GM21360 (cell line): ENCODE results near the gene LNX2.

Experiments
- ATAC-seq: cut with Tn5 transposase; IDR thresholded peaks from one replicate; pipeline ENCODE4 v1.9.1; 2021; ENCODE audit warnings: mild to moderate bottlenecking, moderate library complexity; ENCODE audit not compliant: unreplicated experiment

The LNX2 gene

DNA sequence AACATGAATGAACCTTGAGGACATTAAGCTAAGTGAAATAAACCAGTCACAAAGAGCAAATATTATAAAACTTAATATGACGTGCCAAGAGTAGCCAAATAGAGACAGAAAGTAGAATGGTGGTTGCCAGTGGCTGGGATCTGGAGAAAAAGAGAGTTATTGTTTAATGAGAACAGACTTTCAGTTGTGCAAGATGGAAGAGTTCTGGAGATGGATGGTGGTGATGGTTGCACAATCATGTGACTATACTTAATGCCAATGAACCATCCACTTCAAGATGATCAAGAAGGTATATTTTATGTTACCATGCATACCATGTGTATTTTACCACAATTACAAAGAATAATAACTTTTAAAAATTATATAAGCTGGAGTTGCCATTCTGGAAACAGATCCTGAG, 104.2 kb downstream of the LNX2 start:
- ATAC-seq, result no peak

DNA sequence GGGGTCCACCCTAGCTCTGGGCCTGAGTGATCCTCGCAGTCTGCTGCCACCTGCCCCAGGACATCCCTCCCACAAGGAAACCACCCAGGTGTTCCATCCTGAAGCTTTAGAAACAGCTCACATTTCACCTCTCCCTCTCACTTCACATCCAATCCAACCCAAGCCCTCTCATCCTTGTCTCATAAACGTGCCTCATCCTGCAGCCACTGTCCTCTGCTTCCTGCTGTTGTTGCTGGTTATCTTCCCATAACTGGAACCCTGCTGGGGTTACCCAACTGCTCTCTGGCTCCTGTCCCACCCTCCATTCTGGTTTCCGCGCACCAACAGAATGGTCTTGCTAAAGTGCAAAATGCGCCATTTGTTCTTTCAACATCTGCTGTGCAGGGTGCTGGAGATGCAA, 110.2 kb downstream of the LNX2 start:
- no peak for ATAC-seq

DNA sequence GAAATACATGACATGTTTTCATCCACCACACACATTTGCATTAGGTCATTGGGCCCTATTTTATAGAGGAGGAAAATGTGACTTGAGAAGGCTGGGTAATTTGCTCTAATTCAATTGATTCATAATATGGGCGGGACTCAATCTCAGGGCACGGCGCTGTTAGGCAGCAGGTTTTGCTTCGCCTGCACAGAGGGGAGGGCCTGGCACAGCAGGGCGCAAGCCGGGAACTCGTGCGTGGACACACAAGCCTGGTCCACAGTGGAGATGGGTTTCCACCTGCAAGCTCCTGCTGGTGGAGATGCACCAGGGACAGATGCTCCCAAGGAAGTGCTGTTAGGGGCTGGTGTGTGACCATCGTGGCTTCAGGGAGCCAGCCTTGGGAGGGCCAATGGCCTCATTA, 111.5 kb downstream of the LNX2 start:
- ATAC-seq, result no peak

DNA sequence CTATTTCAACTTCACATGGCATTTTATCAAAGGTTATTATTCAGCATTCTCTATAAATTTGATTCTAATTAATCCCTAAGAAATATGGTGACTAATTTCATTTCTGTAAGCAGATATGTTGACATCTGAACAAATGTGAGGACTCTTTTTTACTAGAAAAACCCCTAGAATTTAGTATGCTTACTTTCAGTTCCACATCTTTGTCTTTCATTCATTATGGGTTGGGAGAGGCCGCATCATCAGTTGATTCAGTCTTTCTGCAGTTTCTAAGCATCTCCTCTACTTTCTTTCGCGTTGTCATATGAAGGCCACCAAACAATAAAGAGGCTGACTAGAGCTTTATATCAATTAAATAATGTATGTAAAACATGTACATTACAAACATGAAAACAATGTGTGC, 114.5 kb downstream of the LNX2 start:
- no peak for ATAC-seq

DNA sequence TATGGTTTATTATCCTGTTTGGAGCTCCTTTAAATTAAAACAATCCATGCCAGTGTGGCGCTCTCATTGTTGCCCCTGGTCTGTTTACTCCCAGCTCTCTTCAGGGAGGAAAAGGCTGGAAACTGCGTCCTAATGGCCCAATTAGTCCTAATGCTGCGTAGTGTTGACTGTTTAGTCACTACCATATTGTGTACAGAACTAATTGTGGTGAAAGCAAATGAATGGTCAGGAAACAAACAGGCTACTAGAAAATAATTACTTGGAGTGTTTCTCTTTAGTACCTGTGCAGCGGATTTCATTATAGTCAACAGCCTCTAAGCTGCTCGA, 115.5 kb downstream of the LNX2 start:
- ATAC-seq, result no peak

DNA sequence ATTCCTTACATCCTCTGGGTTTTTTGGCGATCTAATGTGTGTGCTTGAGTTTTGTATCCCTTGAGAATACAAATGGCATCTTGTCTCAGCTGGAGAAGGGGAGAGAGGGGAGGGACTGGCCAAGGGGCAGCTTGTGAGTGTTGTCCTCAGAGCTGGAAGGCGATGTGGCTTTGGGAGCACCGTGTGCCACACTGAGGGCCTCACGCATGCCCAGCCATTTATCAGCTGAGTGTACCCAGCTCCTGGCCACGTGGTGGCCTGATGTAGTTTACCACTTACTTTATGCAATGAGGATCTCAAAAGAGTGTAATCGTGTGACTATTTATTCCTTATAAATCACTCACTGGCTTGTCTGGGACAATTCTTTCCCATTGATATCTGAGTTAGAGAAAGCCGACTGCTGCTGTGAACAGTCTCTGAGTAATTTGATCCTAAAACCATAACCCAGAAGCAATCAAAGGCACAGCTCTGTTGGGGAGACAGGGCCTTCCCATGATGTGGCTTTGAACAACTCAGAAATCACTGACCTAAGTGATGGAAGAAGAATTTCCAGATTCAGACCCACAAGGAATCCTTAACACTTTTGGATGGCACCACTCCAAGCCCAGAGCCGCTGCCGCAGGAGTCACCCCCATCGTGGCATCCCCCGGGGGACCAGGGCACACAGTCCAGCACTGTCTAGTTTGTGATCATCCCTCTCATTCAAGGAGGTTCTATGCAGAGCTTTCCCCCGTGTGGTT, 116.0 kb downstream of the LNX2 start:
- no peak for ATAC-seq

DNA sequence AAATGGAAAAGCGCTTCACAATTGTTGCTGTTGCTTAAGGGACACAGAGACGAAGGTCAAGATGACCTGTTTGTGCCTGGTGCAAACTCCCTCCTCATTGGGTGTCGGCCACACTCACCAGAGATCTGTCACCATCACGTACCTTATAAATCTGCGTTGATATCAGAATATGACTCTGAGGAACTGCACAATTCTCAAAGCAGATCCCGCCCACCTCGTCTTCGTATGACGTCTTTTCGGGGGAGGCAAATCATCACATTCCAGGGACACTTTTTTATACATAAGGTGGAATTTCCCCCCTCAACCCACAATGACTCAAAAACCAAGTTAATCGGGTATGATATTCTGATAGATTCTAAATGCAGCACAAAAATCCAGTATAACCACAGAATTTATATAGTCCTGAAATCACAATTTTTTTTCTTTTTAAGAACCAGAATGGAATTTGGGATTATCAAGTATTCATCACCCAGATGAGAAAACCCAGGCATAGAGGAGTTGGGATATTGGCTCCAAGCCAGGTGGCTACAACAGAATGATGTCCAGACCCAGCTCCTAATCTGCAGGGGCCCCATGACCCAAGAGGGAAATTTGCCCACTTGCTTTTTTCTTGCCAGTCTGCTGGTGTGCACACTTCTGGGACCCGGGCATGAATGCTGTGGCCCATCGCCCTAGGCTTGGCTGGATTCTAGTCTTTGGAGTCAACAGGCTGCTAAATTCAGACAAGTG, 119.4 kb downstream of the LNX2 start:
- no peak for ATAC-seq

DNA sequence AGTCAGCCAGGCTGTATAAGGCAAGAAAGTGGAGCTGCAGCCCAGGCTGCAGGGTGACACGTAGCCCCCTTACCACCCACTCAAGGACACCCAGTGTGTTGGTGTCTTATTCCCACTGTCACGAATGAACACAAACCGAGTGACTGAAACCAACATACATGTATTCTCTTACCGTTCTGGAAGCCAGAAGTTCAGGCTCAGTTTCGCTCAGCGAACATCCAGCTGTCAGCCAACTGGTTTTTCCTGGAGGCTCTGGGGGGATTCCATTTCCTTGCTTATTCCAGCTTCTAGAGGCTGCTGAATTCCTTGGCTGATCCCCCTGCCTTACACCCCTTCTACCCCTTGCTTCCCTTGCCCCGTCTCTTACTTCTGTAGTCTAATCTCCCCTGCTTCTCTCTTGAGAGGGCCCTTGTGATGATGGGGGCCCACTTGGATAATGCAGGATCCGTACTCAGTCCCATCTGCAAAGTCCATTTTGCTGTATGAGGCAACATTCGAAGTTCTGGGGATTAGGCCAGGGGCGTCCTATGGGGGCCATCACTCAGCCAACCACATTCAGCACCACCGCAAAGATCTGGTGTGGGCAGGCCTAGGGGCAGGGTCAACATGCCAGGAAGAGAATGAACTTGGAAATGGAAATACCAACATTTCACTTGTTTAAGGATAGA, 122.6 kb downstream of the LNX2 start:
- ATAC-seq, result no peak

DNA sequence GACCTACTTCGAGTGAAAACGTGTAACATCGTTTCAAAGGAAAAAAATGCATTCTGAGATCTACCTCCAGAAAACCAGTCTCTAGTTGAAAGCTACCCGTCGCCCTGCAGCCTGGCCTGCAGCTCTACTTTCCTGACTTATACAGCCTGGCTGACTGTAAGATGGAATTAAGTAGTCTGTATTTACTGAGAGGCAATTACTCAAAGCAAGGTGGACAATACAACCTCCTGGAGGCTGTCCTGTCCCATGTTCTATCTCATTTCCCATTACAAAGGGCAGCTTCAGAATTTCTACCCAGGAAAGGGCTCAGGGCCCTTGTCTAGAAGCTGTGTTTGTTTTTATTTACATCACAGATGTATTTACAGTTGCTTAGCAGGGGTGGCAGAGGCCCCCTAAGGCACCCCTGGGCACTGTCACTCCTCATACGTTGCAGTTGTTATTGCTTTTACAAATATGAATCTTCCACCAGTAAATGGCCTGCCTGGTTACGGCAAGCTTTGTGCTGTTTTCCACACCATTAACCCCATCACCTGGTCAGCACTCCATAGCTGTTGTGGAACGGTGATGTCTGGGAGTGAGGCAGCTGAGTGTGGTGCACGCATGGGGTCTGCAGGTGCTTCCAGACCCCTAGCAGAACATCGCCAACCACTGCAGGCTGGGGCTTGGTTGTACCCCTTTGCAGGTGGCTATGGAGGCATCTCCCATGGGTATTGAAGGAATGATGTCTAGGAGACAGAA, 123.6 kb downstream of the LNX2 start:
- no peak for ATAC-seq

DNA sequence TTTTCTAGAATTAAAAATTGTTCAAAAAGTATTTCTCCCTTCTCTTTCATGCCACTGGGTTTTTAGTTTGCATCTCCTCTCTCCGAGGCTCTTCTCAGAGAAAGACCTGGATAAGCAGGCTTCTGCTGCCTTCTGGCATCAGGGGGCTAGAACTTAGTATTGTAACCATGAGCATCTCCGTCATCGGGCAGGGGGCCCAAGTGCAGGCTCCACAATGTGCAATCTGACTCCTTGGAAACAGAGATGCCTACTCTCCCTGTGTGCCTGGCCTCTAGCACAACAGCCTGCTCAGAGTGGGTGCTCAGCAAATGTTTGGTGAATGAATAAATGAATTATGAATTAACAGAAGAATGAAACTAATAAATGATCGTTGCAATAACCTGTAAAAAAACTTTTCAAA, 124.3 kb downstream of the LNX2 start:
- ATAC-seq, result no peak
